ENCODE data around the gene RPP40.
"Not testable (repeated sequence)": the region's sequence is repeated elsewhere in the genome, so short reads cannot be mapped to it uniquely, and the experiment has no call there.

The RPP40 gene

GRCh38 chr6:5007531-5007930, 3.7 kb upstream of the RPP40 start (continued):
- TF ChIP-seq ZNF518A (tag by site-specific recombination; conservative IDR thresholded peaks at IDR 0.05; ENCODE audit: low read depth) (no peak), ZNF623 (tag by site-specific recombination; IDR thresholded peaks at IDR 0.05) (no peak), BCL6B (tag by site-specific recombination; IDR thresholded peaks at IDR 0.05) (no peak), ZNF37A (tag by site-specific recombination; IDR thresholded peaks at IDR 0.05) (no peak), ZNF704 (tag by site-specific recombination; IDR thresholded peaks at IDR 0.05) (no peak), PBX3 (CRISPR knock-in tag; IDR thresholded peaks at IDR 0.05) (no peak)

- Histone ChIP-seq H3K36me3 (ENCODE audit: control insufficient read depth in 2 of 2, insufficient read depth in 1 of 2, low read length in 2 of 2) (peaks cover 0 to 6% of the 10 kb centered on the region in 2 experiments; a peak in 1 of 3 replicates), H3K27ac (ENCODE audit: extremely low read depth, low read depth, low read length) (no peak overlapping the region), H3K9me3 (ENCODE audit: control insufficient read depth, insufficient read depth, low read depth, low read length) (no peaks in the 10 kb centered on the region), H3K4me3 (ENCODE audit: low read depth, low read length) (no peak overlapping the region), H3K4me1 (ENCODE audit: control insufficient read depth, insufficient read depth, low read length) (no peaks in the 10 kb centered on the region)
- no peak for TF ChIP-seq ZNF692 (tag by site-specific recombination; IDR thresholded peaks at IDR 0.05)
- TF ChIP-seq INSM2 (tag by site-specific recombination; IDR thresholded peaks at IDR 0.05), result no peak
- POLR2A ChIA-PET, result no interaction called here
- CTCF ChIA-PET, result interaction anchor here (0.6 to 1.3 kb wide), 3 partner anchors 24 to 529 kb away, joined by 3 to 4 read pairs (median 4); no protein-coding TSS in a partner anchor
These were observed 2.4 kb upstream of the RPP40 start for GRCh38 chr6:5006222-5006621.

- H3K4me3 ChIP-seq (ENCODE audit: low read depth, low read length); POLR2A ChIA-PET; H3K9me3 ChIP-seq (ENCODE audit: control insufficient read depth, insufficient read depth, low read depth, low read length); H3K27ac ChIP-seq (ENCODE audit: extremely low read depth, low read depth, low read length); H3K4me1 ChIP-seq (ENCODE audit: control insufficient read depth, insufficient read depth, low read length): not testable (repeated sequence)
- peaks cover 0 to 13% of the 10 kb centered on the region in 2 experiments; a peak in 1 of 3 replicates for H3K36me3 ChIP-seq (ENCODE audit: control insufficient read depth in 2 of 2, insufficient read depth in 1 of 2, low read length in 2 of 2)
- peak; percentile 89 for TF ChIP-seq ZNF121 (tag by site-specific recombination; IDR thresholded peaks at IDR 0.05)
- CTCF ChIA-PET, result interaction anchor here (0.7 to 1.3 kb wide), 4 partner anchors 25 to 704 kb away, joined by 3 to 5 read pairs (median 4); no protein-coding TSS in a partner anchor
These were observed 1.2 kb upstream of the RPP40 start for GRCh38 chr6:5005038-5005433.
